HCT116 (cell line): ENCODE measurements around the gene NFATC1. TPM values are rescaled to one million over a fixed set of nuclear protein-coding genes. Genes with fewer than 3 reads are reported as not detected.

ENCODE experiments used
- ATAC-seq: fragments of 200-7000 bp; cut with Tn5 transposase; 2 replicates; pipeline ENCODE4 v1.9.1; 2020; ENCODE audit warnings: mild to moderate bottlenecking, moderate library complexity
- BruUV-seq: library from RNA; stranded (reverse); fragments of 400-500 nt; replicated peaks from 2 replicates; lab custom pipeline; 2021; lab: Mats Ljungman, UMichigan
- CTCF ChIA-PET: fragments of 300-600 bp; sonication (Branson Sonifier 250); formaldehyde crosslinking; loops from one replicate; lab custom pipeline; 2021; ENCODE audit warnings: antibody characterized with exemption; lab: Charles Lee
- POLR2A ChIA-PET: fragments of 300-600, 350-600 bp; sonication (Branson Sonifier 250); formaldehyde crosslinking; loops from one replicate; lab custom pipeline; 2021; ENCODE audit warnings: antibody characterized with exemption; lab: Charles Lee
- RAD21 ChIA-PET, 2 experiments: fragments of 300-600 bp; sonication (Branson Sonifier 250); formaldehyde crosslinking; loops; one replicate each; lab custom pipeline; 2023; ENCODE audit warnings: low total read pairs in 2 of 2; ENCODE audit not compliant: uncharacterized antibody in 2 of 2, unreplicated experiment in 2 of 2, low non-redundant PET in 1 of 2; lab: Charles Lee
- DNase-seq: peaks from one replicate; pipeline ENCODE4 v3.0.0-alpha.2; 2010; ENCODE audit warnings: low read depth, low spot score
- H2AFZ ChIP-seq: fragments of 200-600 bp; shearing (Covaris generic), sonication (generic); 2 replicates; pipeline ENCODE4 v1.6.1; 2017; ENCODE audit warnings: low read depth, mixed run types, mixed read lengths, antibody characterized with exemption, low read length; ENCODE audit not compliant: poor library complexity, severe bottlenecking
- H3K27ac ChIP-seq: 2 replicates; pipeline ENCODE4 v1.5.1; 2012; ENCODE audit warnings: low read depth, low read length
- H3K27me3 ChIP-seq: fragments of 200-600 bp; sonication (generic); 2 replicates; pipeline ENCODE4 v1.6.1; 2016; ENCODE audit warnings: mixed run types, low read length, mixed read lengths; ENCODE audit not compliant: insufficient read depth
- H3K36me3 ChIP-seq, 2 experiments: fragments of 200-500 bp in 1 of 2; fragments of 200-600 bp in 1 of 2; sonication (Bioruptor generic) in 1 of 2; sonication (generic) in 1 of 2; 2 replicates each; pipeline versions ENCODE4 v1.5.1 to v1.6.1; 2014 to 2016; ENCODE audit warnings: low read length in 2 of 2, inconsistent platforms in 1 of 2, mixed read lengths in 1 of 2, mixed run types in 1 of 2; ENCODE audit not compliant: insufficient read depth in 2 of 2, control insufficient read depth in 1 of 2
- H3K4me1 ChIP-seq, 2 experiments: fragments of 200-600 bp in 1 of 2; sonication (generic) in 1 of 2; 2 replicates each; pipeline versions ENCODE4 v1.5.1 to v1.6.1; 2012 to 2017; ENCODE audit warnings: low read length in 2 of 2, inconsistent platforms in 1 of 2, mild to moderate bottlenecking in 1 of 2, mixed read lengths in 1 of 2, mixed run types in 1 of 2, moderate library complexity in 1 of 2; ENCODE audit not compliant: insufficient read depth in 2 of 2, control insufficient read depth in 1 of 2
- H3K4me2 ChIP-seq: fragments of 200-600 bp; sonication (generic); 2 replicates; pipeline ENCODE4 v1.6.1; 2017; ENCODE audit warnings: mixed run types, low read length, mixed read lengths
- H3K4me3 ChIP-seq, 2 experiments: fragments of 200-600 bp in 1 of 2; sonication (generic) in 1 of 2; replicated peaks in 1 of 2; 2 replicates each; pipeline ENCODE4 v1.5.1; 2011 to 2016; ENCODE audit warnings: low read length in 2 of 2, control low read depth in 1 of 2, low read depth in 1 of 2, mild to moderate bottlenecking in 1 of 2, mixed read lengths in 1 of 2, mixed run types in 1 of 2
- H3K79me2 ChIP-seq: fragments of 200-600 bp; sonication (generic); 2 replicates; pipeline ENCODE4 v1.6.1; 2017; ENCODE audit warnings: mild to moderate bottlenecking, mixed run types, low read length, moderate library complexity, mixed read lengths; ENCODE audit not compliant: insufficient read depth
- H3K9ac ChIP-seq: fragments of 200-600 bp; sonication (generic); 2 replicates; pipeline ENCODE4 v1.6.1; 2016; ENCODE audit warnings: low read length, mixed read lengths
- H3K9me2 ChIP-seq: fragments of 200-600 bp; sonication (generic), shearing (Covaris generic); 2 replicates; pipeline ENCODE4 v1.6.1; 2017; ENCODE audit warnings: mixed run types, mild to moderate bottlenecking, moderate library complexity; ENCODE audit not compliant: insufficient read depth
- H3K9me3 ChIP-seq, 2 experiments: fragments of 200-500 bp in 1 of 2; fragments of 200-600 bp in 1 of 2; sonication (Bioruptor generic) in 1 of 2; sonication (generic) in 1 of 2; 2 replicates each; pipeline ENCODE4 v1.6.1; 2014 to 2017; ENCODE audit warnings: low read length in 2 of 2, mixed read lengths in 2 of 2, inconsistent platforms in 1 of 2, low read depth in 1 of 2, mild to moderate bottlenecking in 1 of 2, mixed run types in 1 of 2, moderate library complexity in 1 of 2; ENCODE audit not compliant: control insufficient read depth in 1 of 2, insufficient read depth in 1 of 2
- H4K20me1 ChIP-seq: fragments of 200-600 bp; sonication (generic), shearing (Covaris generic); 2 replicates; pipeline ENCODE4 v1.6.1; 2017; ENCODE audit warnings: mixed run types, mild to moderate bottlenecking, moderate library complexity; ENCODE audit not compliant: insufficient read depth
- CBX3 ChIP-seq: IDR thresholded peaks from 2 replicates; pipeline ENCODE4 v1.6.1; 2012; ENCODE audit warnings: low read depth
- ELF1 ChIP-seq: IDR thresholded peaks from 2 replicates; pipeline ENCODE4 v1.6.1; 2012; ENCODE audit warnings: low read depth, borderline replicate concordance
- FOSL1 ChIP-seq: IDR thresholded peaks from 2 replicates; pipeline ENCODE4 v1.6.1; 2012; ENCODE audit warnings: low read depth
- JUND ChIP-seq: IDR thresholded peaks from 2 replicates; pipeline ENCODE4 v1.6.1; 2012
- POLR2A ChIP-seq: IDR thresholded peaks from 2 replicates; pipeline ENCODE4 v1.7.0; 2011; ENCODE audit warnings: borderline replicate concordance; ENCODE audit not compliant: insufficient read depth, insufficient read length; ENCODE audit errors: extremely low read depth
- RAD21 ChIP-seq: IDR thresholded peaks from 2 replicates; pipeline ENCODE4 v1.6.1; 2012; ENCODE audit warnings: low read depth, mild to moderate bottlenecking
- SIN3A ChIP-seq: IDR thresholded peaks from 2 replicates; pipeline ENCODE4 v1.6.1; 2012; ENCODE audit warnings: low read depth
- SP1 ChIP-seq: IDR thresholded peaks from 2 replicates; pipeline ENCODE4 v1.6.1; 2012; ENCODE audit warnings: low read depth
- TCF7L2 ChIP-seq: IDR thresholded peaks from 2 replicates; pipeline ENCODE4 v1.7.0; 2011; ENCODE audit warnings: borderline replicate concordance, inconsistent platforms; ENCODE audit not compliant: insufficient read depth, insufficient read length; ENCODE audit errors: extremely low read depth
- intact Hi-C: fragments of 100-400 bp; cut with micrococcal nuclease; formaldehyde crosslinking; loops from 2 replicates; pipeline ENCODE4 v1.10.0; 2022
- total RNA-seq: library from RNA; stranded (reverse); gene quantifications from one replicate; pipeline ENCODE4 v1.2.1, GENCODE V29; 2021; ENCODE audit not compliant: unreplicated experiment
- TF ChIP-seq, protein P1 (sequence below): IDR thresholded peaks from 2 replicates; pipeline ENCODE4 v1.6.1; 2012
- TF ChIP-seq, protein P2 (sequence below): IDR thresholded peaks from 2 replicates; pipeline ENCODE4 v1.6.1; 2011; ENCODE audit warnings: mild to moderate bottlenecking, low read length, moderate library complexity; ENCODE audit not compliant: insufficient replicate concordance; ENCODE audit errors: extremely low read depth

The NFATC1 gene
- total RNA-seq, 1 experiment from 2014 or later: 20.8 TPM

DNA sequence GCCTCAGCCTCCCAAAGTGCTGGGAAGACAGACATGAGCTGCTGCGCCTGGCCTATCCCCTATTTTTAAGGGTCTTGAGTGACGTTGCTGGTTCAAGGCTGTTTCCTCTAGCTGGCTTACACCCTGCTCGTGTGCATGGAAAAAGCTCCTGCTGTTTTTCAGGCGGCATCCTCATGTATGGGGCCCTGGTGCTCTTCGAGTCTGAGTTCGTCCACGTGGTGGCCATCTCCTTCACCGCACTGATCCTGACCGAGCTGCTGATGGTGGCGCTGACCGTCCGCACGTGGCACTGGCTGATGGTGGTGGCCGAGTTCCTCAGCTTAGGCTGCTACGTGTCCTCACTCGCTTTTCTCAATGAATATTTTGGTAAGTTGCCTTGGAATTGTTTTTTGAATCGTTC lies 22.0 kb upstream of the NFATC1 start:
- ChIA-PET RAD21 (no interaction called here), CTCF (no interaction called here), POLR2A (no interaction called here)
- no TSS peak for BruUV-seq
- H4K20me1 ChIP-seq: no peaks in the 10 kb centered on the region
- H3K4me1 ChIP-seq: no peaks in the 10 kb centered on the region
- ATAC-seq (no peak), DNase-seq (no peak)
- no peaks in the 10 kb centered on the region for H3K9me2 ChIP-seq
- no peaks in the 10 kb centered on the region; a peak in 1 of 4 replicates for H3K36me3 ChIP-seq
- no peak overlapping the region for H3K4me3 ChIP-seq
- no peaks in the 10 kb centered on the region for H3K27me3 ChIP-seq
- no peaks in the 10 kb centered on the region for H3K9me3 ChIP-seq
- intact Hi-C loops: no loop called here
- no peaks in the 10 kb centered on the region for H3K79me2 ChIP-seq
- no peak overlapping the region for H2AFZ ChIP-seq
- H3K4me2 ChIP-seq: no peak overlapping the region
- H3K27ac ChIP-seq: no peak overlapping the region
- H3K9ac ChIP-seq: no peak overlapping the region
- TF ChIP-seq, protein P1, sequence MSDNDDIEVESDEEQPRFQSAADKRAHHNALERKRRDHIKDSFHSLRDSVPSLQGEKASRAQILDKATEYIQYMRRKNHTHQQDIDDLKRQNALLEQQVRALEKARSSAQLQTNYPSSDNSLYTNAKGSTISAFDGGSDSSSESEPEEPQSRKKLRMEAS: no peak
- no peak for TF ChIP-seq SIN3A
- no peak for TF ChIP-seq RAD21
- no peak for TF ChIP-seq ELF1
- TF ChIP-seq SP1: no peak
- TF ChIP-seq FOSL1: no peak
- TF ChIP-seq CBX3: no peak
- no peak for TF ChIP-seq JUND
- TF ChIP-seq, protein P2, sequence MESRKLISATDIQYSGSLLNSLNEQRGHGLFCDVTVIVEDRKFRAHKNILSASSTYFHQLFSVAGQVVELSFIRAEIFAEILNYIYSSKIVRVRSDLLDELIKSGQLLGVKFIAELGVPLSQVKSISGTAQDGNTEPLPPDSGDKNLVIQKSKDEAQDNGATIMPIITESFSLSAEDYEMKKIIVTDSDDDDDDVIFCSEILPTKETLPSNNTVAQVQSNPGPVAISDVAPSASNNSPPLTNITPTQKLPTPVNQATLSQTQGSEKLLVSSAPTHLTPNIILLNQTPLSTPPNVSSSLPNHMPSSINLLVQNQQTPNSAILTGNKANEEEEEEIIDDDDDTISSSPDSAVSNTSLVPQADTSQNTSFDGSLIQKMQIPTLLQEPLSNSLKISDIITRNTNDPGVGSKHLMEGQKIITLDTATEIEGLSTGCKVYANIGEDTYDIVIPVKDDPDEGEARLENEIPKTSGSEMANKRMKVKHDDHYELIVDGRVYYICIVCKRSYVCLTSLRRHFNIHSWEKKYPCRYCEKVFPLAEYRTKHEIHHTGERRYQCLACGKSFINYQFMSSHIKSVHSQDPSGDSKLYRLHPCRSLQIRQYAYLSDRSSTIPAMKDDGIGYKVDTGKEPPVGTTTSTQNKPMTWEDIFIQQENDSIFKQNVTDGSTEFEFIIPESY: no peak
- no peak for TF ChIP-seq POLR2A
- no peak for TF ChIP-seq TCF7L2
